GM12891 (cell line): ENCODE data around the gene ZNF385D.
"Not testable (repeated sequence)": the region's sequence is repeated elsewhere in the genome, so short reads cannot be mapped to it uniquely, and the experiment has no call there.

ENCODE experiments used
- DNase-seq: peaks from one replicate; pipeline ENCODE4 v3.0.0; 2011; ENCODE audit warnings: low spot score; ENCODE audit not compliant: insufficient read length
- FAIRE-seq: peaks from 2 replicates; lab custom pipeline; 2011; peaks lifted over from hg19 to GRCh38; lab: Jason Lieb, UNC
- PAX5 ChIP-seq: IDR thresholded peaks from 2 replicates; pipeline ENCODE4 v1.6.1; 2011; ENCODE audit warnings: low read length, moderate library complexity, mild to moderate bottlenecking; ENCODE audit not compliant: insufficient read depth, severe bottlenecking
- POLR2A ChIP-seq: IDR thresholded peaks from 2 replicates; pipeline ENCODE4 v1.6.1; 2011; ENCODE audit warnings: low read depth, low read length, control low read depth
- POLR2AphosphoS5 ChIP-seq: IDR thresholded peaks from 2 replicates; pipeline ENCODE4 v1.6.1; 2011; ENCODE audit warnings: low read depth, low read length, control low read depth
- POU2F2 ChIP-seq: IDR thresholded peaks from 2 replicates; pipeline ENCODE4 v1.6.1; 2011; ENCODE audit warnings: low read depth, mild to moderate bottlenecking, control low read depth, low read length, moderate library complexity
- SPI1 ChIP-seq: IDR thresholded peaks from 2 replicates; pipeline ENCODE4 v1.6.1; 2011; ENCODE audit warnings: low read depth, low read length, control low read depth
- TAF1 ChIP-seq: IDR thresholded peaks from 2 replicates; pipeline ENCODE4 v1.6.1; 2011; ENCODE audit warnings: low read depth, low read length, control low read depth

The ZNF385D gene

GRCh38 chr3:21390136-21390535 lies 360.9 kb downstream of the ZNF385D start:
- TF ChIP-seq POLR2A: no peak
- no peak for TF ChIP-seq TAF1
- no peak for TF ChIP-seq POLR2AphosphoS5
- no peak for TF ChIP-seq PAX5
- no peak for TF ChIP-seq SPI1
- no peak for TF ChIP-seq POU2F2
- no peak for DNase-seq
- no peak for FAIRE-seq

DNA sequence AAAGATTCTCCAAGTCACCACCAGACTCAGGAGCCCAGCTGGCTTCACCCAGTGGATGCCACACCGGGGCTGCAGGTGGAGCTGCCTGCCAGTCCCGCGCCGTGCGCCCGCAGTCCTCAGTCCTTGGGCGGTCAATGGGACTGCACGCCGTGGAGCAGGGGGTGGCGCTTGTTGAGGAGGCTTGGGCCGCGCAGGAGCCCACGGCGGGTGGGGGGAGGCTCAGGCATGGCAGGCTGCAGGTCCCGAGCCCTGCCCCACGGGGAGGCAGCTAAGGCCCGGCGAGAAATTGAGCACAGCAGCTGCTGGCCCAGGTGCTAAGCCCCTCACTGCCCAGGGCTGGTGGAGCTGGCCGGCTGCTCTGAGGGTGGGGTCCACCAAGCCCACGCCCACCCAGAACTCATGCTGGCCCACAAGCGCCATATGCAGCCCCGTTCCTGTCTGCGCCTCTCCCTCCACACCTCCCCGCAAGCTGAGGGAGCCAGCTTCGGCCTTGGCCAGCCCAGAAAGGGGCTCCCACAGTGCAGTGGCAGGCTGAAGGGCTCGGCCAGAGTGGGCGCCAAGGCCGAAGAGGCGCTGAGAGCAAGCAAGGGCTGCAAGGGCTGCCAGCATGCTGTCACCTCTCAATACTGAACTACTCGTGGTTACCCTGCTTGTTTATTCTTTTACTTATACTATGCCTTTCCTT lies 363.7 kb downstream of the ZNF385D start:
- not testable (repeated sequence) for DNase-seq, FAIRE-seq

DNA sequence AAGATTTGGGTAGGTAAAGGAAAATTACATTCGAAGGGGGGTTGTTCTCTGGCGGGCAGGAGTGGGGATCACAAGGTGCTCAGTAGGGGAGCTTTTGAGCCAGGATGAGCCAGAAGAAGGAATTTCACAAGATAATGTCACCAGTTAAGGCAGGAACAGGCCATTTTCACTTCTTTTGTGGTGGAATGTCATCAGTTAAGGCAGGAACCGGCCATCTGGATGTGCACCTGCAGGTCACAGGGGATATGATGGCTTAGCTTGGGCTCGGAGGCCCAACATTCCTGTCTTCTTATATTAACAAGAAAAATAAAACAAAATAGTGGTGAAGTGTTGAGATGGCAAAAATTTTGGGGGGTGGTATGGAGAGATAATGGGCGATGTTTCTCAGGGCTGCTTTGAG lies 373.0 kb downstream of the ZNF385D start:
- not testable (repeated sequence) for FAIRE-seq, DNase-seq

DNA sequence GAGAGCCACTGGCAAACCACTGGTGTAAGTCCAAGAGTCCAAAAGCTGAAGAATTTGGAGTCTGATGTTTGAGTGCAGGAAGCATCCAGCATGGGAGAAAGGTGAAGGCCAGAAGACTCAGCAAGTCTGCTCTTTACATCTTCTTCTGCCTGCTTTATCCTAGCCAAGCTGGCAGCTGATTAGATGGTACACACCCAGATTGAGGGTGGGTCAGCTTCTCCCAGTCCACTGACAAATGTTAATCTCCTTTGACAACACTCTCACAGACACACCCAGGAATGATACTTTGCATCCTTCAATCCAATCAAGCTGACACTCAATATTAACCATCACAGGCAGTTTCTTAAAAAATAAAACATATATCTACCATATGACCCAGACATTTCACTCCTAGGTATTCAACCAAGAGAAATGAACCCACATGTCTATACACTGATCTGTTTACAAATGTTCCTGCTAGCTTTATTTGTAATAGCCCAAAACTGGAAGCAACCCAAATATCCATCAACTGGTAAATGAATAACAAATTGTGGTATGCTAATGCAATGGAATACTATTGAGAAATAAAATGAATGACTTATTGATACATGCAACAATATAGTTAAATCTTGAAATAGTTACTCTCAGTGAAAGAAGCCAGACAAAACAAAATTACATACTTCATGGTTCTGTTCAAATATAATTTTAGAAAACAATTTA lies 373.8 kb downstream of the ZNF385D start:
- no peak for TF ChIP-seq SPI1
- no peak for TF ChIP-seq POLR2A
- TF ChIP-seq POLR2AphosphoS5: no peak
- no peak for TF ChIP-seq PAX5
- TF ChIP-seq POU2F2: no peak
- TF ChIP-seq TAF1: no peak
- FAIRE-seq: no peak
- no peak for DNase-seq

GRCh38 chr3:21372316-21372715 lies 378.7 kb downstream of the ZNF385D start:
- FAIRE-seq: no peak

More at GRCh38 chr3:21372316-21372715, 378.7 kb downstream of the ZNF385D start:
- no peak for TF ChIP-seq POU2F2
- TF ChIP-seq POLR2AphosphoS5: no peak
- TF ChIP-seq TAF1: no peak
- TF ChIP-seq SPI1: no peak
- TF ChIP-seq PAX5: no peak
- TF ChIP-seq POLR2A: no peak
- DNase-seq: no peak
